GM10248 (cell line): ENCODE data around the gene COX4I1.

Experiments used
- CTCF ChIA-PET: fragments of 300-600 bp; sonication (Branson Sonifier 250); formaldehyde crosslinking; extraction: SDS; loops from one replicate; lab custom pipeline; 2021; ENCODE audit warnings: antibody characterized with exemption; lab: Yijun Ruan, JAX
- POLR2A ChIA-PET: fragments of 350-650 bp; sonication (Branson Sonifier 250); formaldehyde crosslinking; extraction: SDS; loops from one replicate; lab custom pipeline; 2020; ENCODE audit warnings: antibody characterized with exemption; lab: Yijun Ruan, JAX
- DNase-seq: peaks from one replicate; pipeline ENCODE4 v3.0.0; 2012; ENCODE audit errors: extremely low spot score
- TF ChIP-seq, protein P1 (sequence below): IDR thresholded peaks from 2 replicates; pipeline ENCODE4 v1.5.1; 2012; ENCODE audit warnings: mild to moderate bottlenecking, low read depth; ENCODE audit errors: extremely low read depth, missing control alignments, control extremely low read depth

The COX4I1 gene

GRCh38 chr16:85759136-85759535 is 40.4 kb upstream of the COX4I1 start:
- ChIA-PET POLR2A (no interaction called here), CTCF (interaction anchor here (1.0 to 5.0 kb wide), 13 partner anchors 10 to 100 kb away, joined by 3 to 33 read pairs (median 6); no protein-coding TSS in a partner anchor)
- TF ChIP-seq, protein P1, sequence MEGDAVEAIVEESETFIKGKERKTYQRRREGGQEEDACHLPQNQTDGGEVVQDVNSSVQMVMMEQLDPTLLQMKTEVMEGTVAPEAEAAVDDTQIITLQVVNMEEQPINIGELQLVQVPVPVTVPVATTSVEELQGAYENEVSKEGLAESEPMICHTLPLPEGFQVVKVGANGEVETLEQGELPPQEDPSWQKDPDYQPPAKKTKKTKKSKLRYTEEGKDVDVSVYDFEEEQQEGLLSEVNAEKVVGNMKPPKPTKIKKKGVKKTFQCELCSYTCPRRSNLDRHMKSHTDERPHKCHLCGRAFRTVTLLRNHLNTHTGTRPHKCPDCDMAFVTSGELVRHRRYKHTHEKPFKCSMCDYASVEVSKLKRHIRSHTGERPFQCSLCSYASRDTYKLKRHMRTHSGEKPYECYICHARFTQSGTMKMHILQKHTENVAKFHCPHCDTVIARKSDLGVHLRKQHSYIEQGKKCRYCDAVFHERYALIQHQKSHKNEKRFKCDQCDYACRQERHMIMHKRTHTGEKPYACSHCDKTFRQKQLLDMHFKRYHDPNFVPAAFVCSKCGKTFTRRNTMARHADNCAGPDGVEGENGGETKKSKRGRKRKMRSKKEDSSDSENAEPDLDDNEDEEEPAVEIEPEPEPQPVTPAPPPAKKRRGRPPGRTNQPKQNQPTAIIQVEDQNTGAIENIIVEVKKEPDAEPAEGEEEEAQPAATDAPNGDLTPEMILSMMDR: no peak
- no peak for DNase-seq

DNA sequence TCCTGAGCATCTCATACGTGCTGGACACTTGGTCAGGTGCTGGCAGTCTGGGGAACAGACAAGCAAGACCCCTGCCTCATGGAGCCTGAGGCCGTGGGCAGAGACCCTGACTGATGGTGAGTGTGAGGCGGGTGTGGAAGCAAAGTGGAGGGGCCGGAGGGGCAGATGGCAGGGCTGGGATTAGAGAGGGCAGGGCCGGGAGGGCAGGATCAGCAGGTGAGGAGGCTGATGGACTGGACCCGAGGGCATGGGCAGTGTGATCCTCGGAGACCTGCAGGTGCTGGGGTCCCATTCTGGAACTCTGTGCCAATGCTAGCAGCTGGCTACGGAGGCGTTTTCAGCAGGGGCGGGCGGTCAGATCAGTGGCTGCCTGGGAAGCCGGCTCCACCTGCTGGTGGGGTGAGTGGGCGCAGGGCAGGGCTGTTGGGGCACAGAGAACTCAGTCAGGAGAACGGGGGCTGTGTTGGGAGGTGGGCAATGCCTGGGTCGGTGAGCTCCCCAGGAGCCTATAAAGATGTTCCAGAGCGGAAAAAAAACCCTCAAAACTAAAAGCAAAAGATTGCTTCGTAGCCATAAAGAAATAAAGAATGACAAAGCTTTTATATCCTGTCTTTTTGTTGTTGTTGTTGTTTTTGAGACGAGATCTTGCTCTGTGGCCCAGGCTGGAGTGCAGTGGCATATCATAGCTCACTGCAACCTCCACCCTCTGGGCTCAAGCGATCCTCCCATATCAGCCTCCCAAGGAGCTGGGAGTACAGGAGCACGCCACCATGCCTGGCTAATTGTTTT is 39.7 kb upstream of the COX4I1 start:
- ChIA-PET POLR2A (no interaction called here), CTCF (interaction anchor here (0.6 to 5.0 kb wide), 22 partner anchors 8 to 203 kb away, joined by 3 to 33 read pairs (median 4); no protein-coding TSS in a partner anchor)
- peak; percentile 73 for DNase-seq
- TF ChIP-seq, protein P1: peak; percentile 88

GRCh38 chr16:85761861-85762260 is 37.6 kb upstream of the COX4I1 start:
- TF ChIP-seq, protein P1: no peak
- CTCF ChIA-PET: interaction anchor here (1.3 to 5.0 kb wide), 3 partner anchors 16 to 146 kb away, joined by 3 to 33 read pairs (median 3); no protein-coding TSS in a partner anchor
- POLR2A ChIA-PET: no interaction called here
- no peak for DNase-seq

DNA sequence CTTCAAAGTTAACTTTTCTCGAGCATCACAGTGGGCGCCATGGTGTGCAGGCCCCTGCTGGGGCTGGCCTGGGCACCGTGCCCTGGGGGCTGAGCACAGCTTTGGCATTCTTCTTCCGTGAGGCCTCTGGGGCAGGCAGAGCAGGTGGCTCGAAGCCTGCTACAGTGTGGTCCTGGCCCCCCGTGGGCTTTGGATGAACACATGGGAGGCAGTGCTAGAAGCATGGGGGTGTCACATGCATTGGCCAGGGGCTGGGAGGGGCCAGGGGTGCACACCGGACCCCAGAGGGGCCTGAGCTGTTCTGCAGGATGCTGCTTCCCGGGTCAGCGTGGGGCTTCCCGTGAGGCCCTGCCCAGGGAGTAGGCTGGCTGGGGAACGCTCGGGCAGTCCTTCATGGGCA is 36.5 kb upstream of the COX4I1 start:
- ChIA-PET CTCF (interaction anchor here (5.0 kb wide), 1 partner anchor 104 kb away, joined by 33 read pairs; no protein-coding TSS in a partner anchor), POLR2A (no interaction called here)
- TF ChIP-seq, protein P1: no peak
- no peak for DNase-seq

DNA sequence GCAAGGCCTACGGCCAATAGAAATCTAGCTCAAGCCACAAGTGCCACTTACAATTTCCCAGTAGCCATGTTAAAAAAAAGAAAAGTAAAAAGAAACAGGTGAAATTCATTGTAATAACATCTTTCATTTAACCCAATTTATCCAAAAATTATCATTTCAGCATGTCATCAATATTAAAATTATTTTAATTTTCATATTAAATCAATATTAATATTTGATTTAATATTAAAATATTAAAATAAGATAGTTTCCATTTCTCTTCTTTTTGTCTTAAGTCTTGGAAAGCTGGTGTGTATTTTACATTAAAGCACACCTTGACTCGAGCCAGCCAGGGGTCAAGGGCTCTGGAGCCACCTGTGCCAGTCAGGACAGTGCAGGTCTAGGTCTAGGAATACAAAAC is 35.9 kb upstream of the COX4I1 start:
- no peak for DNase-seq
- ChIA-PET CTCF (no interaction called here), POLR2A (no interaction called here)
- TF ChIP-seq, protein P1: no peak

DNA sequence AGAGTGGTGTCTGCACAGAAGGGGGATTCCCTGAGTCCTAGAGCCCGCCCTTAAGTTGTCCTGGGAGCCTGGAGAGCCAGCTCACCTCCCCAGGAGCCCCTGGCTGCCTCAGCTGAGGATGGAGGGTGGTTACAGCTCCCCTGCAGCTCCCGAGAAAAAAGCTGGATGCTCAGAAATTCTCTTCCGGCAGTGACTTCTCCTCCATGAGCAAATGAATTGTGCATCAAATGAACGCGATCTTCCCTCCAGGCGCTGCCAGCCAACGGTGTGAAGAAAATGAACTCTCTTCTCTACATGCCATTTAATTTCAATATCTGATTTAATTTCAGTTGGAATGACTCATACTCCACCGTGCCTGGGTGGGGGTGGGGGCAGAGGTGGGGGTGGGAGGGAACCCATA is 34.3 kb upstream of the COX4I1 start:
- ChIA-PET CTCF (no interaction called here), POLR2A (no interaction called here)
- TF ChIP-seq, protein P1: no peak
- DNase-seq: no peak
